IPS-15b (cell line): ENCODE results near the gene TBC1D5.

Experiments used
- H3K27me3 ChIP-seq: one replicate; pipeline ENCODE4 v1.6.1; 2013; ENCODE audit warnings: low read length; ENCODE audit not compliant: control insufficient read depth, insufficient read depth
- H3K36me3 ChIP-seq: one replicate; pipeline ENCODE4 v1.6.1; 2013; ENCODE audit warnings: low read length; ENCODE audit not compliant: control insufficient read depth, insufficient read depth
- H3K4me1 ChIP-seq: one replicate; pipeline ENCODE4 v1.6.1; 2013; ENCODE audit warnings: mild to moderate bottlenecking, low read length; ENCODE audit not compliant: control insufficient read depth, insufficient read depth
- H3K4me3 ChIP-seq: one replicate; pipeline ENCODE4 v1.5.1; 2013; ENCODE audit warnings: low read depth, low read length
- H3K9ac ChIP-seq: one replicate; pipeline ENCODE4 v1.6.1; 2013; ENCODE audit warnings: low read depth, mild to moderate bottlenecking, low read length
- H3K9me3 ChIP-seq: one replicate; pipeline ENCODE4 v1.6.1; 2013; ENCODE audit warnings: mild to moderate bottlenecking, low read length; ENCODE audit not compliant: control insufficient read depth, insufficient read depth

Gene TBC1D5

DNA sequence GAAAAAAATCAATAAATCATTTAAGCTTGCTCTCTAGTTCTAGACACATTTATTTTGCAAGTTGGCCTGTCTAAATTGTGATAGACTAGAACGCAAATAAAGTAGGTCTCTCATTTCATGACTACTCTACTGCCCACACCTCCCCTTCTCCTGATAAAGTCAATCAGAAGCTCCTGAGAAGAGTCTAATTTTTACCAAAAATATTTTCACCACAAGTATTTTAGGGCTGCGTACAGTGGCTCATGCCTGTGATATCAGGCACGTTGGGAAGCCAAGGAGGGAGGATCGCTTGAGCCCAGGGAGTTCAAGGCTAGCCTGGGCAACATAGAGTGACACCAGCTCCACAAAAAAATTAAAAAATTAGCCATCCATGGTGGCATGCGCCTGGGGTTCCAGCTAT is 136.5 kb downstream of the TBC1D5 start:
- no peaks in the 10 kb centered on the region for H3K27me3 ChIP-seq
- no peak overlapping the region for H3K4me3 ChIP-seq
- no peaks in the 10 kb centered on the region for H3K9me3 ChIP-seq
- H3K9ac ChIP-seq, result no peak overlapping the region
- H3K4me1 ChIP-seq, result peaks cover 5% of the 10 kb centered on the region
- H3K36me3 ChIP-seq, result no peaks in the 10 kb centered on the region

DNA sequence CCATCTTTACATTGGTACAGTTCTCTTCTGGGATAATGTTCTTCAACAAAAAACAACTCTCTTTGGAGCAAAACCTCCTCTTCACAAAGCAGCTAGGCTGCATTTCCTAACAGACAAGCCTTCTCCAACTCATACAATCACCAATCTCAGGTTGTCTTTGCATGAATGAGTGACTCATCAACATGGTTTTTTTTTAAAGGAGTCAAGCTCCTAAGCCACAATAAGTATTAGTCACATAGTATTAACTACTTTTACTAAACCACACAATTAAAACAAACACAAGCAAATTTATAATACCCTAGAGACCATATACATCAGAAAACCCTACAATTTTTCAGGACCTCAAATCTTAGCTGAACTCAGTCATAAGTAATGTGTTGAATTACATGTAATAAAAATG is 137.4 kb downstream of the TBC1D5 start:
- Histone ChIP-seq H3K9ac (no peak overlapping the region), H3K9me3 (no peaks in the 10 kb centered on the region), H3K36me3 (no peaks in the 10 kb centered on the region), H3K27me3 (no peaks in the 10 kb centered on the region), H3K4me1 (peaks cover 5% of the 10 kb centered on the region), H3K4me3 (no peak overlapping the region)

DNA sequence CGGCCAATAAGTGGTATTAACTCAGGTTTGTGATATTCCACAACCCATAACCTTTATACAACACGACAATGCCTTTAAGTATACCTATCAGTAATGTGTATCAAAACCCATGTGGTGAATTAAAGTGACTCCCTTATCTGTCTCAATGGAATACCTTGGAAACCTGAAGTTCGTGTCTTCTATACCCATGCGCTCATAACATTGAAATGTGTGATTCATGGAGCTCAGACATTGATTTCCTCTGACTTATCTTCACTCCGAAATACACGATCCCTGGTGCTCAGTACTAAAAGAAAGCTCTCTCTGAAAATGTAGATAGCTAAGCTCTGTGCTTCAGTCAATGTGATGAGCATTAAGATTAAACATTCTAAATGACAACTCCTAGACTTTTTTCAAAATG is 140.3 kb downstream of the TBC1D5 start:
- Histone ChIP-seq H3K4me1 (no peaks in the 10 kb centered on the region), H3K9me3 (no peaks in the 10 kb centered on the region), H3K36me3 (no peaks in the 10 kb centered on the region), H3K4me3 (no peak overlapping the region), H3K27me3 (no peaks in the 10 kb centered on the region), H3K9ac (no peak overlapping the region)

DNA sequence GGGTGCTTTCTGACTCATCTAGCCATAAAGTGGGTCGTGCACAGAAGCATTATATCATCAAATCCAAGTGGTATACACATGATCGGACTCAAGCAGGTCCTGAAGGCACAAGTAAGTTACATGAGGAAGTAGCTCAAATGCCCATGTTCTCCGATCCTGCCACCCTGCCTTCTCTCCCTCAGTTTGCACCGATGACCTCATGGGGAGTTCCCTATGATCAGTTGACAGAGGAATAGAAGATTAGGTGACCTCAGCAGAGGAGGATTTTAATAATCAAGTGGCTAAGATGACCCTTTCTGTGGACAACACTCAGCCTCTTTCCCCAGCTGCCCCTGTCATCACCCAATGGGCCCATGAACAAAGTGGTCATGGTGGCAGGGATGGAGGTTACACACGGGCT is 149.5 kb downstream of the TBC1D5 start:
- no peaks in the 10 kb centered on the region for H3K9me3 ChIP-seq
- no peak overlapping the region for H3K4me3 ChIP-seq
- H3K36me3 ChIP-seq, result no peaks in the 10 kb centered on the region
- no peaks in the 10 kb centered on the region for H3K27me3 ChIP-seq
- no peak overlapping the region for H3K9ac ChIP-seq
- no peaks in the 10 kb centered on the region for H3K4me1 ChIP-seq

DNA sequence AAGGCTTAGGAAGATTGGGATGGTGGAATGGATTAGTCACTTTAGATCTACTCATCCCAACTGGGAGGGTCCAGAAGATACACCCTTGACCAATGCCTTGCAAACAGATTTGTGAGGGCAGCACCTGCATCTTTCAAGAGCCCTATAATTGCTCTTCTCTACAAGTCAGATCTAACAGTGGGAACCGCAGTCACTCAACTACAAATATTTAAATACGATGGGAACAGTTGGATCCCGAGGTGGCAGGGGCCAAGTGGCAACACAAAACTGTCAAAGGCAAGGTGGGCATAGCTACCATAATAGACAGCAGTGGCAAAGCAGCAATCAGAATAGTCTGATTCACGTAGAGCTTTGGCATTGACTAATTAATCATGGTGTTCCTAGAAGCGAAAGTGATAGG is 152.0 kb downstream of the TBC1D5 start:
- H3K36me3 ChIP-seq, result no peaks in the 10 kb centered on the region
- no peaks in the 10 kb centered on the region for H3K27me3 ChIP-seq
- no peak overlapping the region for H3K9ac ChIP-seq
- H3K4me3 ChIP-seq, result no peak overlapping the region
- no peaks in the 10 kb centered on the region for H3K9me3 ChIP-seq
- H3K4me1 ChIP-seq, result no peaks in the 10 kb centered on the region

DNA sequence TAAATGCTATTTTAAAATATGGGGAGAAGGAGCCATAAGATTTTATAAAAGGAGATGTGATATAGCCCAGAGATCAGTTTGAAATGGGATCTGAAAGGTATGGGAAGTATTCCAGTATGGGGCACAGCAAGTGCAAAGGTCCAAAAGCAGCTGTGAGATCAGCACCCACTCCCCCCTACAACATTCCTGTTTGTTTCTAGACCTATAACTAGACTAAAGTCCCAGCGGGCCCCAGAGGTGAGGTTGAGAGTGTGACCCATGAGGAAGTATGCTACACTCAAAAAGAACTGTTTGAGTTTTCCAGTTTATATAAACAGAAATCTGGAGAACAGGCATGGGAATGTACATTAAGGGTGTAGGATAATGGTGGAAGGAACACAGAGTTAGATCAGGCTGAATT is 152.5 kb downstream of the TBC1D5 start:
- Histone ChIP-seq H3K27me3 (no peaks in the 10 kb centered on the region), H3K4me3 (no peak overlapping the region), H3K9ac (no peak overlapping the region), H3K4me1 (no peaks in the 10 kb centered on the region), H3K9me3 (no peaks in the 10 kb centered on the region), H3K36me3 (no peaks in the 10 kb centered on the region)

DNA sequence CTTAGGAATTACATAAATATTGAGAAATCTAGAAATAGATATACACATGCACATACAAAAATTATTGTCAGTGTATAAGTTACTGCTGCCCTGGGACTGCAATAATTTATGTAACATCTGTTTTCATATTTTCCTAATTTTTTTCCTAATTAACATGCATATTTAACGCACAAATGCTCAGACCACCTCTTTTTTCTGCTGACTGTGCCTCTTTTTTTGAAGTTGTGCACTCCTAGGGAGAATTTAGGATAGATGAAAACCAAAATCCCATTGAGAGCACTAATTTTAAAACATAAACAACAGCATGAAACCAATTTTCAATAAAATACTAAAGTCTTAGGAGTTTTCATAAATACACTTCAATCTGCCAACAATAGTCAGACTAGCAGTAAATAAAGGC is 154.0 kb downstream of the TBC1D5 start:
- Histone ChIP-seq H3K9ac (no peak overlapping the region), H3K27me3 (no peaks in the 10 kb centered on the region), H3K36me3 (no peaks in the 10 kb centered on the region), H3K4me3 (no peak overlapping the region), H3K9me3 (no peaks in the 10 kb centered on the region), H3K4me1 (no peaks in the 10 kb centered on the region)

DNA sequence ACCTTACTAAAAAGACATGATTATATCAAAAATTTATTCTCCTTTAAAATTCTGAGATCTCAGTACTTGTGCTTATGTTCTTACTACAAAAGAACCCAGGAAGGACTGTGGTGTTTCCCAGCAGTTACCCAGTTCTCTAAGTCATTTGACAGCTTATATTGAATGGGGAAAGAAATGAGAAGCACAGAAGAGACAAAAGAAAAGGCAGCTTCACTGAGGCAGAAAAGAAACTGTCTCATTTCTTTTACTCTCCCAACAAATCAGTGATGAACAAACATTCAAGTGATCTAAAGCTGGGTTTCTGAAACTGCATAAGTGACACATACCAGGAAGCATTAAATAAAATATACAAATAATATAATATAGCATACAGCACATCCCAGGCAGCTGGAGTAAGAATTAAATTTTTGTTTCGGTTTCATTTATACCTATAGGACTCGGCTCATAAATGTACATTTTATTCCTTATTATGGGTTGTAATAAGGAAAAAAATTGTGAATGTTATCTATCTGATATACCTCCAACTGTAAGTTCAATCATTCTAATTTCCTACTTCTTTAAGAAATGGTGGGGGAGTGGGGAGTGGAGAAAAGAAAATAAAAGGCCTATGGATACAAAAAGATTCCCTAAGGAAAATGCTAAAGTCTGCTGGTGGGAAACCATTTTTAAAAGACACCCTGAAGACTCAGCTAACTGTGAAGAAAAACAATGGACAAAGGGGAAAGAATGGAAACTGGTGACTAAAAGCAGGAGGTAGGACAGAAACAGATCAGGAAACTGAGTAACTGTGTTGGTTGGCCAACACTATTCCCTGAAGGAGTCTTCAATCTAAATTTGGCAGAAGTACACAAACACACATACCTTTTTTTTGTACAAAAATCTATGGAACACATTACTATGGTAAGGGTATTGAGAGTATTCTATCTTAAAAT is 156.8 kb downstream of the TBC1D5 start:
- H3K36me3 ChIP-seq, result no peaks in the 10 kb centered on the region
- no peak overlapping the region for H3K9ac ChIP-seq
- no peaks in the 10 kb centered on the region for H3K4me1 ChIP-seq
- H3K9me3 ChIP-seq, result no peaks in the 10 kb centered on the region
- no peaks in the 10 kb centered on the region for H3K27me3 ChIP-seq
- H3K4me3 ChIP-seq, result no peak overlapping the region

DNA sequence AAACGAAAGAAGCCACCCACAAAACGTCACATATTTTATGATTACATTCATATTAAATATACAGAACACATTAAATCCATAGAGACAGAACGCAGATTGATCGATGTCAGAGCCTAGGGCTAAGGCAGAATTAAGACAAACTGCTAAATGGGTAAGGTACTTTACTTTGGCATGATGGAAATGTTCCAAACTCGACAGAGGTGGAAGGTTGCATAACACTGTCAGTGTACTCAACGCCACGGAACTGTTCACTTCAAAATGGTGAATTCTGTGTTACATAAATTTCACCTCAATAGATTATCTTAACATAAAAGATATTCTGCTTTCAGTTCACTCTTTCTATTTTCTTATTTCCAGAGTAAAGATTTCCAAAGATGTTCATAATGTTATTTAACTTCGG is 158.4 kb downstream of the TBC1D5 start:
- Histone ChIP-seq H3K4me3 (no peak overlapping the region), H3K9me3 (no peaks in the 10 kb centered on the region), H3K9ac (no peak overlapping the region), H3K36me3 (no peaks in the 10 kb centered on the region), H3K27me3 (no peaks in the 10 kb centered on the region), H3K4me1 (no peaks in the 10 kb centered on the region)

DNA sequence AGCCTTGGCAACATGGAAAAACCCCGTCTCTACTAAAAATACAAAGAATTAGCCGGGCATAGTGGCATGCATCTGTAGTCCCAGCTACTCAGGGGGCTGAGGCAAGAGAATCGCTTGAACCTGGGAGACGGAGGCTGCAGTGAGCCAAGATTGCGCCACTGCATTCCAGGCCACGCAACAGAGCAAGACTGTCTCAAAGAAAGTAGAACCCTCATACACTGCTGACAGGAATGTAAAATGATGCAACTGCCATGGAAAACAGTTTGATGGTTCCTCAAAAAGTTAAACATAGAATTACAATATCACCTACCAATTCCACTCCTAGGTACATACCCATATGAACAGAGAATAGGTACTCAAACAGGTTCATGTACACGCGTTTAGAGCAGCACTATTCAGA is 158.9 kb downstream of the TBC1D5 start:
- no peak overlapping the region for H3K4me3 ChIP-seq
- H3K9ac ChIP-seq, result no peak overlapping the region
- no peaks in the 10 kb centered on the region for H3K4me1 ChIP-seq
- no peaks in the 10 kb centered on the region for H3K36me3 ChIP-seq
- H3K9me3 ChIP-seq, result no peaks in the 10 kb centered on the region
- no peaks in the 10 kb centered on the region for H3K27me3 ChIP-seq

DNA sequence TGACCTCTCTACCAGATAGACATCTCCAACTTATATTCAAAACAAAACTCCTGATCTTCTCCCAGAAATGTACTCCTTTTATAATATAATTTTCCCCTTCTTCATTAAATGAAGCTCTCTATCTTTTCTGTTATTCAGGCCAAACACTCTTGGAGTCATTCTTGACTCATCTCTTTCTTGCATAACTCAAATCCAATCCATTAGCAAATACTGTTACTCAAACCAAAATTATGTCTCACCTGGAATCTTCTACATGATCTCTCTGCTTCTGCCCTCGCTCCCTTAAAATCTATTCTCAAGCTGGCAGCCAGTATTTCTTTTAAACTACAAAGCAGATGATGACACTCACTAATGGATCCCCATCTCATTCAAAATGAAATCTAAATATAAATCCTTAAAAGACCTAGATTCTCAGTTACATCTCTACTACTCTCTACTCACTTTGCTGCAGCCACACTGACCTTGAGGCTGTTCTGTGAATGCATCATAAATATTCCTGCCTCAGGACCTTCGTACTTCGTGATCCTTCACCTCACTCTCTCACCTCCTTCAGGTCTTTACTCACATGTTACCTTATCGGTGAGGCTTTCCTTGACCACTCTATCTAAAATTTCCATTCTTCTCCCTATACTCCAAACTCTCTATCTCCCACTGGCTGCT is 160.9 kb downstream of the TBC1D5 start:
- Histone ChIP-seq H3K36me3 (no peaks in the 10 kb centered on the region), H3K9ac (no peak overlapping the region), H3K9me3 (no peaks in the 10 kb centered on the region), H3K27me3 (no peaks in the 10 kb centered on the region), H3K4me3 (no peak overlapping the region), H3K4me1 (no peaks in the 10 kb centered on the region)

DNA sequence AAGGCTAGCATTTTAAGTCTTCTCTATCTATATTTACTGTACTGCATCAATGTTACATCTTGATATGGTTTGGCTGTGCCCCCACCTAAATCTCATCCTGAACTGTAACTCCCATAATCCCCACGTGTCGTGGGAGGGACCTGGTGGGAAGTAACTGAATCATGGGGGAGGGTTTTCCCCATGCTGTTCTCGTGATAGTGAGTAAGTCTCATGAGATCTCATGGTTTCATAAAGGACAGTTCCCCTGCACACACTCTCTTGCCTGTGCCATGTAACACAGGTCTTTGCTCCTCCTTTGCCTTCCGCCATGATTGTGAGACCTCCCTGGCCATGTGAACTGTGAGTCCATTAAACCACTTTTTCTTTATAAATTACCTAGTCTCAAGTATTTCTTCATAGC is 161.5 kb downstream of the TBC1D5 start:
- no peaks in the 10 kb centered on the region for H3K4me1 ChIP-seq
- no peak overlapping the region for H3K9ac ChIP-seq
- no peaks in the 10 kb centered on the region for H3K27me3 ChIP-seq
- H3K9me3 ChIP-seq, result no peaks in the 10 kb centered on the region
- H3K36me3 ChIP-seq, result no peaks in the 10 kb centered on the region
- H3K4me3 ChIP-seq, result no peak overlapping the region
